Measurements from ENCODE around the gene MAPK8IP2. TPM values are rescaled to one million over a fixed set of nuclear protein-coding genes. Genes with fewer than 3 reads are reported as not detected.

Gene MAPK8IP2
- total and polyA plus RNA-seq, 10 donors = 0.22 to 2.7 (median 0.73) TPM

DNA sequence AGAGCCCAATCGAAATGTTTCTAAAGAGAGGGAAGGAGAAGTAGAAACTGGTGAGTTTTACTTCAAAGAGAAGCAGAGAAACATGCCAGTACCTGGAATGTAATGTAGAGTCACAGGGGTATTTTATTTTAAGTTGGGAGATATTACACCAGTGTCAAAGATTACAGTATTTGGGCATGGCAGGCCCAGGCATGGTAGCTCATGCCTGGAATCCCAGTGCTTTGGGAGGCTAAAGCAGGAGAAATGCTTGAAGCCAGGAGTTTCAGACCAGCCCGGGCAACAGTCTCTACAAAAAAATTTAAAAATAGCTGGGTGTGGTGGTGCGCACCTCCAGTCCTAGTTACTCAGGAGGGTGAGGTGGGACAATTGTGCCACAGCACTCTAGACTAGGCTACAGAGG, 40.6 kb upstream of the MAPK8IP2 start:
- Histone ChIP-seq H3K9me3 (no peaks in the 10 kb centered on the region), H3K27me3 (replicated peaks in 1 of 7) (no peaks in the 10 kb centered on the region), H3K36me3 (no peaks in the 10 kb centered on the region), H3K4me1 (peaks cover 4 to 15% (median 9%) of the 10 kb centered on the region in 6 donors), H3K4me3 (no peak overlapping the region), H3K27ac (no peak overlapping the region)
- WGBS, 5 donors = 79 to 92% (median 85%) methylated on average over 3 of the region's 3 CpGs
- TF ChIP-seq POLR2AphosphoS5 (IDR thresholded peaks at IDR 0.05) (no peak), POLR2A (IDR thresholded peaks at IDR 0.05) (no peak)
- TF ChIP-seq, protein P1, sequence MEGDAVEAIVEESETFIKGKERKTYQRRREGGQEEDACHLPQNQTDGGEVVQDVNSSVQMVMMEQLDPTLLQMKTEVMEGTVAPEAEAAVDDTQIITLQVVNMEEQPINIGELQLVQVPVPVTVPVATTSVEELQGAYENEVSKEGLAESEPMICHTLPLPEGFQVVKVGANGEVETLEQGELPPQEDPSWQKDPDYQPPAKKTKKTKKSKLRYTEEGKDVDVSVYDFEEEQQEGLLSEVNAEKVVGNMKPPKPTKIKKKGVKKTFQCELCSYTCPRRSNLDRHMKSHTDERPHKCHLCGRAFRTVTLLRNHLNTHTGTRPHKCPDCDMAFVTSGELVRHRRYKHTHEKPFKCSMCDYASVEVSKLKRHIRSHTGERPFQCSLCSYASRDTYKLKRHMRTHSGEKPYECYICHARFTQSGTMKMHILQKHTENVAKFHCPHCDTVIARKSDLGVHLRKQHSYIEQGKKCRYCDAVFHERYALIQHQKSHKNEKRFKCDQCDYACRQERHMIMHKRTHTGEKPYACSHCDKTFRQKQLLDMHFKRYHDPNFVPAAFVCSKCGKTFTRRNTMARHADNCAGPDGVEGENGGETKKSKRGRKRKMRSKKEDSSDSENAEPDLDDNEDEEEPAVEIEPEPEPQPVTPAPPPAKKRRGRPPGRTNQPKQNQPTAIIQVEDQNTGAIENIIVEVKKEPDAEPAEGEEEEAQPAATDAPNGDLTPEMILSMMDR (IDR thresholded peaks at IDR 0.05 in 8 of 11, conservative IDR thresholded peaks at IDR 0.05 in 3 of 11) = no peak
- no peak for DNase-seq
- intact Hi-C loops (cut with DNase I; ENCODE audit: low total_unique reads) = no loop called here

DNA sequence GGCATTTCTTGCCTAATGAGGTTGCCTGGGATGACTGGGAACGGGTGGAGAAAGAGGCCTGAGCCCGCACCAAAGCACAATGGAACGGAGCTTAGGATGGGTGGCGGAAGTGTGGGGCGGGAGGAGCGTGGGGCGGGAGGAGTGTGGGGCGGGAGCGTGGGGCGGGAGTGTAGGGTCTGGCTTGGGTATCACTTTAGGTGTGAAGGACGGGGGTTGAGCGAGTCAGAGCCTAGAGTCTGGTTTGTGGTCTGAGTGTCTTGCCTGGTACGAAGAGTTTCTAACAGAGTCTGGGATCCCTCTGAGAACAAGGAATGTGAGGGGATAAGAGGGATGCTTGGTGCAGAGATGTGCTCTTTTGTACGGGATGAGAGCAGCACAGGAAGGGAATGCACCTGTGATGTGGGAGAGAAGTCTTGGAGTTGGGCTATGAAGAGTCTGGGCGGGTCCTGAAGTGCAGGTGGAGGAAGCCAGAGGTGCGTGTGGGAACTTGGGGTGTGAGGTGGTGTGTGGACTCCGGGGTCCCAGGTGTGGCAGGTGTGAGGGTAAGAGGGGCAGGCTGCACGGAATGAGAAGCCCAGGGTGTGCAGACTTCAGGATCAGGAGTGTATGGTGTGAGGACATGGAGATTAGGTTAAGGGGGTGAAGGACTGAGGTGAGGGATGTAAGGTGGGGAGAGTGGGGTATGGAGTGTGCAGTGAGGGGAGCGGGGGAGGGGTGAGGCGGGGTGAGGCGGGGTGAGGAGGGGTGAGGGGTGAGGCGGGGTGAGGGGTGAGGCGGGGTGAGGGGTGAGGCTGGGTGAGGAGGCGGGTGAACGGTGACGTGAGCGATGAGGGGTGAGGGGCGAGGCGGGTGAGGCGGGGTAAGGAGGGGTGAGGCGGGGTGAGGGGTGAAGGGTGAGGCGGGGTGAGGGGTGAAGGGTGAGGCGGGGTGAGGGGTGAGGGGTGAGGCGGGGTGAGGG, 38.9 kb upstream of the MAPK8IP2 start:
- H3K4me1 ChIP-seq = peaks cover 4 to 15% (median 9%) of the 10 kb centered on the region in 6 donors
- no peaks in the 10 kb centered on the region for H3K9me3 ChIP-seq
- H3K36me3 ChIP-seq = no peaks in the 10 kb centered on the region
- WGBS, 5 donors = 78 to 86% (median 81%) methylated on average over 21 to 29 of the region's 34 CpGs
- H3K27ac ChIP-seq = no peak overlapping the region
- H3K27me3 ChIP-seq (replicated peaks in 1 of 7) = no peaks in the 10 kb centered on the region
- no peak for DNase-seq
- intact Hi-C loops (cut with DNase I; ENCODE audit: low total_unique reads) = no loop called here
- no peak for TF ChIP-seq POLR2AphosphoS5 (IDR thresholded peaks at IDR 0.05)
- no peak for TF ChIP-seq POLR2A (IDR thresholded peaks at IDR 0.05)
- TF ChIP-seq, protein P1 (IDR thresholded peaks at IDR 0.05 in 8 of 11, conservative IDR thresholded peaks at IDR 0.05 in 3 of 11) = no peak
- no peak overlapping the region for H3K4me3 ChIP-seq

DNA sequence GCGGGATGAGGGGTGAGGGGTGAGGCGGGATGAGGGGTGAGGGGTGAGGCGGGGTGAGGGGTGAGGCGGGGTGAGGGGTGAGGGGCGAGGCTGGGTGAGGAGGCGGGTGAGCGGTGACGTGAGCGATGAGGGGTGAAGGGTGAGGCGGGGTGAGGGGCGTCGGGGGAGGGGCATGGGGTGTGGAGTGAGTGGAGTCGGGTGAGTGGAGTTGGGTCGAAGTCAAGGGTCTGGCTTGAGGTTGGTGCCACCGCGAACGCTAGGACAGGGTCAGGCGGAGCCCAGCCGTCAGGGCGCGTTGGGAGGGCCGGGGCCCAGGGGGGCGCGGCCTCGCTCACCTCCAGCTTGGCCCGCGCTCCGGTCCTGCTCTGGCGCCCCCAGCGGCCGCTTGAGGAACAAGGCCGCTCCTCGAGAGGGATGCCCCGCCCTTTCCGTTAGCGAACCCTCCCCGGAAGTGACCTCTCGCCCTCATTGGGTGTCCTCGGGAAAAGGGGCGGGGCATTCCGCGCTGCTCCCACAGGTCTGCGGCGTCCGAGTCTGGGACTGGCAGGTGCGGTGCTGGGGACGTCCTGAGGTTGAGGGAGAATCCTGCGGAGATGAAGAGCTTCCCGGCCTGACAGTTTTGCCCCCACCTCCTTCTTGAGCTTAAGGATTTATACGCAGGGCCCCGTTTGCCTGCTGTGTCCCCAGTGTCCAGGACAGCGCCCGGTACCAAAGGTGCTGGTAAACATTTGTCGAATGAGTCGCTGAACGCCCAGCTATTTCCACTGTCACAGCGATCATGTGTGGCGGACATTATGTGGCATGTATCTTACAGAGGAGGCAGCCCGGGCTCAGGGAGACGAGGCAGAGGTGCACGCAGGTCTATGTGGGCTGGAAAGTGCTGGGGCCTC, 37.8 kb upstream of the MAPK8IP2 start, which contains the start of gene SYCE3:
SYCE3 (minus strand) TSS at position 397 of the 890 bp plus-strand sequence. CDS start 6,514 bp downstream, outside the sequence.
- H3K4me3 ChIP-seq = peak within 1 kb of the TSS; percentile 38 to 67 (median 55)
- no peaks in the 10 kb centered on the region for H3K9me3 ChIP-seq
- H3K36me3 ChIP-seq = peaks cover 0 to 6% (median 0%) of the 10 kb centered on the region in 6 donors
- H3K27me3 ChIP-seq (replicated peaks in 1 of 7) = no peaks in the 10 kb centered on the region
- DNase-seq = peak; percentile 99
- intact Hi-C loops (cut with DNase I; ENCODE audit: low total_unique reads) = no loop called here
- H3K4me1 ChIP-seq = peaks cover 4 to 15% (median 9%) of the 10 kb centered on the region in 6 donors
- WGBS, 5 donors = 1 to 11% (median 5%) methylated on average over 43 to 61 of the region's 61 CpGs
- TF ChIP-seq, protein P1 (IDR thresholded peaks at IDR 0.05 in 8 of 11, conservative IDR thresholded peaks at IDR 0.05 in 3 of 11) = peak; percentile 94 to 100 (median 99)
- no peak for TF ChIP-seq POLR2A (IDR thresholded peaks at IDR 0.05)
- TF ChIP-seq POLR2AphosphoS5 (IDR thresholded peaks at IDR 0.05) = peak; percentile 91 to 94 (median 93)
- peak within 1 kb of the TSS; percentile 37 to 85 (median 63) for H3K27ac ChIP-seq

Data from spleen (tissue), 11 donors.